Embryonic facial prominence (tissue), 1 donor: ENCODE data around the gene SYT2.
"Not testable (repeated sequence)": the region's sequence is repeated elsewhere in the genome, so short reads cannot be mapped to it uniquely, and the experiment has no call there.

Experiments used
- DNase-seq: peaks from one replicate; pipeline ENCODE4 v3.0.0-alpha.2; 2016; ENCODE audit errors: extremely low spot score

Gene SYT2

DNA sequence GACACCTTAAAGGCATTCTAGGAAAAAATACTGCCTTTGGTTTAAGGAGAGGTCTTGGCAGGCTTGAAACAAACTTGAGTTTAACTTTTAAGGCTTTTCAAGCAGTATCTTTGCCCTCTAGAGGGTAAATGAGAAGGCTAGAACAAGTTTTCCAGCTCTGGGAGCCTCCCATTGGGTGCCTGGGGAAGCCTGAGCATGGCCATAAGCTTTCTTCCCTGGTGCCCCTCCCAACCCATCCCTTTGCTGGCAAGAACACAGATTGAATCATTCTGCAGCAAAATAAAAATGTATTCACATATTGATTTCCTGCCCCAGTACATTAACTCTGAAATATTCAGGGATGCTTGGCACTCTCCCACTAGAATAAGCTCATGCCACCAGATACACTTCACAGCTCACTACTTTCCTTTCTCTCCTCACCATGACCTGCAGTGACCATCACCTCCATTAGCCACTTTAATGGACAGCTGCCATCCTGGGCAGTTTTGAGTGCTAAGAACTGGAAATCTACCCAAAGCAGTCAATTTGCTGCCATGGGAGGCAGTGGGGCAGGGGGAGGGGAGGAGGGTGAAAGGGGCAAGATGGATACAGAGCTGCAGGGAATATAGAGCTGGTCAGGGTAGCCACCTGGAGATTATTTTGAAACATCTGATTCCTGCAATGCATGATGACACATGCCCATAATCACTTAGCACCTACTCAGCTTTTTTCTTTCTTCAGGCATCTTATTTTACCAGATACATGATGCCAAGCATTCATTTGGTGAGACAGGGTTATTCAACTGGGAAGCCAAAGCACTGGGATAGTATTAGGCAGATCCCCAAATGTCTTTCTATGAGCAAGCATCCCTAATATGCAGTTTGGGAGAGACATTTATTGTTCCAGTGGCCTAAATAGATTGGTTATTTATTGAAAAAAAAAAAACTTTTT, 140.6 kb downstream of the SYT2 start:
- DNase-seq = no peak

DNA sequence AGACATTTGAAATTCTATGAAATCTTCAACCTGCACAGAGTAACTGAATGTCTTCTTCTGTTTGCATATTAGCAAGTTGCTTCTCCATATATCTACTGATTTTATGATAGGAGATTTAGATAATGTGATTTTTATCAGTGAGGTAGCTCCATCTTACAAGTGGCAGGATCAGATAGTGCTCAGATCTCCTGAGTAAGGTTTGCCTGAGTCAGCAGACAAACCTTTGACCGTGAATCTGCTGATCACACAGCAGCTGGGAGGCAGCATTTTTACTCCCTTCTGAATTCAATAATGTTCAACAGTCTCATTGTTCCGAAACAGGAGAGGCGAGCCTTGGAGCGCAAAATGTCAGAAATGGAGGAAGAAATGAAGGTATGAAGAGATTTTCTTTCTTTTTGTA, 141.4 kb downstream of the SYT2 start:
- no peak for DNase-seq

DNA sequence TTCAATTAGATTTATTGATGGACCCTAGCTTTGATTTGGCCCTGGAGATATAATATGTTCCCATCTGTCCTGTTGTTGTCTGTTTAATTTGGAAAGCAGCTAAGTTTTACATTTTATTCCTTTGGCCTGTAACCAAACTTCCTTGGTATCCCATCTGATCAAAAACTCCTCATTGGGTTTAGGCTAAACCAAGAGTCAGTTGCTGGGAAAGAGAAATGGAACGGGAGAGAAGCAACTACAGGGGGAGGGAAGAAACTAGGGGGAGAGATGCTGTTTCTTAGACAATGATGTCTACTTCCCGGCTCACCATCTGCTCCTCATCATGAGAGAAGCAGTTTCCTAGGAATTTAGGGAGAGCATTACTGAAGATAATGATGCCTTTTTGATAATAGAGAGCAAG, 141.8 kb downstream of the SYT2 start:
- DNase-seq = no peak

DNA sequence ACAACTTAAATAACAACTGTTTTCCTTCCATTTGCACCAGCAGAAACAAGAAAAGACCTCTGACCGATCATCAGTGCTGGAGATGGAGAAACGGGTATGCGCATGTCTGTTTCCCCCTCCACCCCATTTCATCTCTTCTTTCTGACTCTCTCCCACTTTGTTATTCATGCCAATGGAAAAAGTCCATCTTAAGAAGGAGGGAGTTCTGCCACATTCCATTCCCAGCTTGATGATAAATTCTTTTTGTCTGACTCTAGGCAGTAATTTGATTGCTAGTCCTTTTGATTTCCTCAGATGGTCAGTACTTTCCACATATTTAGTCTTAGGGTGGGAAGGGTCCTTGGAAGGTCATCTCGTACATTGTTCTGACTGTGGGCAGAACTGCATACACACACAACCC, 142.5 kb downstream of the SYT2 start:
- DNase-seq = no peak

DNA sequence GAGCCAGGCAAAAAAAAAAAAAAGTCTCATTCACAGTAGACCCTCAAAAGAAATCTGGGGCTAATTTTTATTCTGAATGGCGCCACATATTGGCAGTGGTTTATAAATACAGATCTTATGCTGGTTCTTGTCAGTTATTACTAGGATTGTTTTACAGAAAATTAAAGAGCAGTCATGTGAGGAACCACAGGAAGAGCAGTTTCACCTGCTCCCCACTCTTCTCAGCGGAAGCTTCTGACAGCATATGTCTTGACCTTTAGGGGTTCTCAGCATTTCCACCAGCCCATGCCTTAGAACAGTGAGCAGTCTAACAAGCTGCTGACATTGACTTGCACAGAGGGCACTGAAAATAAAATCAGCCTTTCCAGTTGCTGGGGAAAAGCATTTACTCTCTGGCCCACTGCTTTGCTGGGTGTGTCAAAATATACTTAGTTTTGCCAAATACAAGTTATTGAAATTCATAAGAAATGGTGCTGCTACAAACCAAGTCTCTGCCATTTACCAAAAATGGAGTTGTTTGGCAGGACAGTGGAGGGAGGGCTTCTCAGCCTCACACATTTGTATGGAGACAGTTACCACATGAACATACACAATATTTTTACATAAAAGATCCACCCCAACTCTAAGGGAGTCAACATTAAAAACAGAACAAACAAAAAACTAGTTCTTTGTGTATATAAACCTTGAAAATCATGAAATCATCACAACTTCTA, 144.2 kb downstream of the SYT2 start:
- DNase-seq = no peak

DNA sequence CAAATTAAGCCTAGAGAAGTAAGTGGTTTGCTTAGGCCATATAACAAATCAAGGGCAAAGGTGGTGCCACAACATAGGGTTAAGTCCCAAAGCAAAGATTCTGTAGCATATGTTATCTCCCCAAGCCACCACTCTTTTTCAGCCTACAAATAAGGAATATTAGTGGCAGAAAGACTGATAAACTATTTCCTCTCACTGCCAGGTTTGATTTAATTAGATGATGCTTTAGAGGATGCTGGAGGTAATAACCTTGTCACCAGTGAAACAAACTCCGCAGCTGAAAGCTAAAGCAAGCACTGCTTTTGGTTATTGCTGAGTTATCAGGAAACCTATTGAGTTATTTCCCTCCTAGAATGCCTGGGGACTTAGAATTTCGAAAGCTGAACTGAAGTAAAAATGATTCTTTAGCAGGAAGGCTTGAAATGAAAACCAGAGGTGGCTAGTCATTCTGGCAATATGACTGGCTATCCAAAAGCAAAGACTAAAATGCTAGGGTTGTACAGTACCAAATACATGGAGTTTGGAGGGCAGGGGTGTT, 145.2 kb downstream of the SYT2 start:
- DNase-seq = no peak

DNA sequence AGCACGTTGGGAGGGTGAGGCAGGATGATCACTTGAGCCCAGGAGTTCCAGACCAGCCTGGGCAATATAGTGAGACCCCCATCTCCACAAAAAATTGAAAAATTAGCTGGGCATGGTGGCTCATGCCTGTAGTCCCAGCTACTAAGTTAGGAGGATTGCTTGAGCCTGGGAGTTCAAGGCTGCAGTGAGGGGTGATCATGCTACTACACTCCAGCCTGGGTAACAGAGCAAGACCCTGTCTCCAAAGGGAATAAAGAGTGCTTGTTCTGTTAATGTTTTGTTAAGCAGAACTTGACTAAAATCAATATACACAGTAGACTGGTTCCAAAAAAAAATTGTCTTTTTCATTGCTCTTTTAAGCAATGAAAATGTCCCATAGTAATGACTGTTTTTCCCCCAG, 146.4 kb downstream of the SYT2 start:
- no peak for DNase-seq

DNA sequence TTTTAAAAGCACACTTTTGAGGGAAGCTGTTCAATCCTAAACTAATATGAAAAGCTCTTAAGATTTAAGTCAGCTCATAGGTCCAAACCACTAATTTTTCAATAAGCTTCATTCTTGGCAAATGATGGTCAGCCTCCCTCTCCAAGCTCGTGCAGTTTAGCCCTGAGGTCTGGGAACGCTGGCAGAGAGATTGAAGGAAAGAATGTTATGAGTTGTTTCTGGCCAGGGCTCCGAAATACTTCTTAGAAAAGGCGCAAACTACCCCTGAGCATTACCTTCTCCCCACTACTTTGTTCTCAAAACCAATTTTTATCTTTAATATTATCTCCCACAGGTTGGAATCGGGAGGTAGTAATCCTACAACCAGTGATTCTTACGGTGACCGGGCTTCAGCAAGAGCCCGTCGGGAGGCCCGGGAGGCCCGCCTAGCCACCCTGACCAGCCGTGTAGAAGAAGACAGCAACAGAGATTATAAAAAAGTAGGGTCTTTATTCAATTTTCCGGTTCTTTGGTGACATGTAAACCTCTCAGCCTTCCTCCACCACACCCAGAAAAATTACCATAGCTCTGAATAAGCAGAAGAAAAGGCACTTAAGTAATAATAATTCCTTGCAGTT, 147.7 kb downstream of the SYT2 start:
- DNase-seq = no peak

DNA sequence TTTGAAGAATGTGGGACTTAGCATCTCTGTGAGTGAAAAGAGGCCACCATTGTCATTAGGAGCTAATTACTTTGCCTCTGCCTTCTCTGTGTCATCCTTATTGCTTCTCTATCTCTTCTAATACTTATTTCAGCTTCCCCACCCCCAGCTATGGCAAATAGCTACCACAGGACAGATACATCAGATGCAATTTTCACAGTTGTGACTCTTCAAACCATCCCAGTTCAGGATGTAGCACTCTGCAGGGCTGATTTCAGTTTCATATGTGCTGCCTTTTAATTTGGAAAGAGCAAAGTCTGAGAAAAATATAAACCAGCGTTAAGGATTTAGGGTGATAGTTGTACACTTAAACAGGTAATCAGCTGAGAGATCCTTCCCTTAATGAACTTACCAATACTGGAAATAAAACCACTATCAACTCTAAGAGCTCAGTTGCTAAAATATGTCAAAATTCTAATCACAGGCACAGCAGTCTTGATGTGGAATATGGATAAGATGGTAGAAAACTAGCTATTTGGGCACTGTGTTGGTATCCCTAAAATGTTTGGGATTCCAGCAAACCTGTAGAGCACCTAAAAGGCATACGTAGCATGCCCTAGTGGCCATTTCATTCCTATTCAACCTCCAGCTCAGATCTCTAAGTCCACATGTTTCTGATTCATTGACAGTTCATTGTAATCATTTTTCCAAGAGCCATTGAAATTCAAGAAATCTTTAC, 148.4 kb downstream of the SYT2 start:
- no peak for DNase-seq

DNA sequence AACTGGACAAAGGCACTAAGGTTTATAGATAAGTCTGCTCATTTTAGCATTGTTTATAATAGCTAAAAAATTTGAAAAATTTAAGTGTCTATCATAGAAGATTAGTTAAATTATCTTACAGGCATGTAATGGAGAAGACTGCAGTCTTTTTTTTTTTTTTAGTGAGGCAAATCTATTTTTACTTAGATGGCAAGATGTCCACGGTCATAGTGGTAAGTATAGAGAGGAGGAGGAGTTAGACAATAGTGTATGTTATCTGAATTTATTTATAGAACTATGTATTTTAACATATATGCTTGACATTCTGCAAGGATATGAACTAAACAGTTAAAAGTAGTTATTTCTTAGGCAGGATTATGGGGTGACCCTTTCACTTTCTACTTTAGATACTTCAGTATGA, 149.0 kb downstream of the SYT2 start:
- no peak for DNase-seq

DNA sequence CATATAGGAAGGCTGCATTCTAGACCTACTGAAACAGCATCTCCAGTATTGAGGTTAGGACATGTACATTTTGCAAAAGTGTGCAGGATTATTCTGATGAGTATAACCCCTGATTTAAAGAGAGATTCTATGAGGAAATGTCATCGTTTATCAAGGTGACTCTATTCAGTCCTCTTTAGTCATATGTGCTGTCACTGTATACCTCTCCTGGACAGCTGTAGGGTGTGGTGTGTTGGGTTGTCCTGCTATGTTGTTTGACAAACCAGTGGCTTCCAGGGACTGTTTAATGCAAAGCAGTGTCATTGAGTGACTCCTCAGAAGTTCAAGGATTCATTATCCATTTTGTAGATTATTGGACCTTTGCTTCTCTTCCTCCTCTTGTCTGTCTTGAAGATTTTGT, 152.6 kb downstream of the SYT2 start:
- not testable (repeated sequence) for DNase-seq

DNA sequence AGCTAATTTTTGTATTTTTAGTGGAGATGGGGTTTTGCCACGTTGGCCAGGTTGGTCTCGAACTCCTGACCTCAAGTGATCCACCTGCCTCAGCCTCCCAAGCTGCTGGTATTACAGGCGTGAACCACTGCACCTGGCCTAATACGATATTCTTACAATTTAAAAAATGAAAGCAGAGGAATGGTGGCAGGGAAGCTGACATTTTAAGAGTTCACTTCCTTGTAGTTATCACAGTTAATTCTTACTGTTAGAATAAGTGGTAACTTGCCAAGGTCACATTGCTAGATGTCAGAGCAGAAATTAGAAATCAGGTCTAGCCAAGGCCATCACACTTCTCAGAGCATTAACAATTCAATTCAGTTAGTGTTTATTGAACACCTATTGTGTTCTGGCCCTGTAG, 154.2 kb downstream of the SYT2 start:
- DNase-seq = not testable (repeated sequence)

DNA sequence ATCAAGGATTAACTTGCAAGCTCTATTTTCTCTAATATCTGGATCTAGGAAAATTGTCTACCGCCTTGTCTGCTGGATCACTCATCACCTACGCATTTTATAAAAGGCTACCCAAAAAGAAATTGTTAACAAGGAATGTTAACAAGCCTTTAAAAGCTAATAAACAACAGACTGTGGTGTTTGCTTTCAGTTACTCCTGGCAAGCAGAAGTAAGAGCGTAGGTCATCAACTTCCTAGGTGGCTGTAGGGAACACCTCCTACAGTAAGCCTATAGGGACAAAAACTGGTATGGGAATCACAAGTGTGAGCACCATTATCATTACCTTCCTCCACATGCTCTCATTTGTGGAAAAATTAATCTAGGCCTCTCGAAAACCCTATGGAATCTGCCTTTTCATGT, 155.6 kb downstream of the SYT2 start:
- DNase-seq = not testable (repeated sequence)

DNA sequence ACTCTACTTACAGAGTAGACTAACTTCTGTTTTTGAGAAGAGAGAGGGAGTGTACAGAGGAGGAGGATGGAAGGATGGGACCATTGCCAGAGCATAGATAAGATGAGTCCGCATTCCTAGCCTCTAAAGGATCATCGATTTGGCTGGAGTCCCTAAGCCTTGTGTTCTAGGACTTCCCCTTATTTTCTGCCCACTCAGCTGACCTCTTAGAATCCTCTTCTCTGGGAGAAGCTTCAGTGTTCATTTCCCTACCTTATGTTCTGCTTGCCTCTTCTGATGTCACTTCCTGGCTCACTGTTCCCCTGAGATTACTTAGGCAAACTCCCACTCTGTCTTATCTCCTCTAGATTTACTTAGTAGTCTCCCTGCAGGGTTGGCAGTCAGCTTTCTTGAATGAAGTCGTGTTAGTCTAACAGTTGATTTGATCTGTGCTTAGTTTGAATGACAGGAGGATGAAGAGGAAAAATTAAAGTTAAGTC, 156.7 kb downstream of the SYT2 start:
- no peak for DNase-seq

DNA sequence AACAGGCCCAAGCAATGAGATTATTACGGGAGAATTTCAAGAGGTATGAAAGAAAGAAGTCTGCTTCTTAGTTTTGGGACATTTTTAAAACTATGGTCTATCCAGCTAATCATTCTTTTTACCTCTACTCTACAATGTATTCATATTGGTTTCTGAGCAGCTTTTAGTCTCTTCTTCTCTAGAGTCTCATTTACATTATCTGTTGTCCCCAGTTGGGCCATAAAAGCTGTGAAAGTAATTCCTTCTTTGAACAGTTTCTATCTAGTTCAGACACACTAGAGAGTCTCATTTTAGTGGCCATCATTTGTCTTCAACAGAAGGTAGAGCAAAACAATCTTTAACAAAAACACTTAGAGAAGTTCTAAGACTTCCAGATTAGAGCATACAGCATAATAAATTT, 157.2 kb downstream of the SYT2 start:
- not testable (repeated sequence) for DNase-seq

DNA sequence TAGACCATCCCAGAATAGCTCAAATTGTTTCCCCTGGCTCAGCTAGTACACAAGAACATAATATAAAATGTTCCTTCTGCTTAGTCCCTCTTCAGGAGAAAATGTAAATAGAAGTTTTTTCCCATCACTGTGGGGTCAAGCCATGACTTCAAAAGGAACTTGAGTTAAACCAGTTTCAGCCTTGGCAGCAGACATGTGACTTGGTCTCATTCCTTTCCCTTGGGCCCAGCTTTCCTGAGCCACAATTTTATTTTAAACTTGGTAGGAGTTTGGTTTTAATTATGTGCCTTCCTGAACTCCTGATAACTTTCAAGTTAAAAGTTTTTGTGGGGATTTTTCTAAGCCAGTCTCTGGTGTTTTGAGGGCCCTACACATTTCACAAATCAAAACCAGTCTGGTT, 157.6 kb downstream of the SYT2 start:
- not testable (repeated sequence) for DNase-seq

DNA sequence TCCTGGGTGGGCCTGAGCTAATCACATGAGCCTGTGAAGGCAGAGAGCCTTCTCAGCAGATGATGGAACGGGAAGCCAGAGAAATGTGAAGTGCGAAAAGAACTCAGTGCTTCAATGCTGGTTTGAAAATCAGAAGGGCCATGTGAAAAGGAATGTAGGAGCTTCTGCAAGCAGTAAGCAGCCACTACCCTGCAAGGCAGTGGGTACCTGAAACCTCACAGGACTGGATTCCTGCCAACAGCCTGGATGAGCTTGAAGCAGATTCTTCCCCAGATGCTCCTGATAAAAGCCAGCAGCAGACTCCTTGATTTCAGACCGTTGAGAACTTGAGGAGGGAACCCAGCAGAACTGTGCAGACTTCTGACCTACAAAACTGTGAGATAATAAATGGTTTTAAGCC, 158.6 kb downstream of the SYT2 start:
- no peak for DNase-seq

DNA sequence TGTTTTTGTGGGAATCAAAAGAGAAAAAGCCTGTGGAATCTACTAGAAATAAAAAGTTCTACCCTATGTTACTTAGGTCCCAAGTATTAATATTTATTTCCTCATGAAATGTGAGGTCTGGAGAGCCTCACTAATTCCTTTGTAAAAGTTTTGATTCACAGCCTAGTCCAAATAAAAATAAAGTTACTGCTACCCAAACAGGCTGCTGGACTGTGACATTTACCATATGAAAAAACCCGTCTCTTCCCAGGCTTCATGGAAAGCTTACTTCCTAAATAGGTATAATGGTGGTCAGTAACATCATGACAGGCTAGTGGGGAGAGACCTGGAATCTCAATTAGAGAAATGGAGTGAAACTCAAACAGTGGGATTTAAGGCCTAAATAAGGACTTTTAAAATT, 160.2 kb downstream of the SYT2 start:
- not testable (repeated sequence) for DNase-seq

DNA sequence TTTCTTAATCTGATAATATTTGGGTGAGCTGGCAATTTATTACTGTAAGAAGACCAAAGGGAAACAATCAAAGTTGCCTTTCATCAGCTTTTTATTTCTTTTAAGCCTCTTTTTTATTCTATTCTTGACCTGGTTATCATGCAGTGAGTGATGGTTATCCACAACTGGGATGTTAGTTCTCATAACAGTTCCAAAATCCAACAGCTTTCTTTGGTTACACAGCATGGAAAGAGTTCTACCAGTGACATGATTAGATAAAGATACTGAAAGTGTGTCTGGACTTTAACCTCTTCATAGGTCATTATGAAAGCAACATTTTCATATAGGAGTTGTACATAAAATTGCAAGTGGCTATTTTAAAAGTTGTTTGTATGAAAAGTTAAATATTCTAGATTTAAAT, 163.0 kb downstream of the SYT2 start:
- no peak for DNase-seq

DNA sequence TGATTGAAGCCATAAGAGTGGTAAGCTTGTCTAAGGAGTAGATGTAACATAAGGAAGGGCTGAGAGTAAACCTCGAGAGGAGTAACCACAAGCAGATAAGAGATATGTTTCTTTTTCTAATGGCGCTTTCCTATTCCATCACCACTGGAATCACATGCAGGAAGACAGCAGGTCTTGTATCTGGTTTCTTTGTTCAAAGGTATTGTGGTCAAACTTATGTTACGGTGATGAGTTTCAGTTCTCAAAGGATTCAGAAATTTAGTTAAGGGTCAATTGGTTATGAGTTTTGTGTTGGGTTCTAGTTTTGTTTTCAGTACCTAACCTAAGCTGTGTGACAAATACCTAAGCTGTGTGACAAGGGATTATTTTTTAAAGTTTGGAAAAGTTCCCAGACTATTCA, 163.5 kb downstream of the SYT2 start:
- not testable (repeated sequence) for DNase-seq

DNA sequence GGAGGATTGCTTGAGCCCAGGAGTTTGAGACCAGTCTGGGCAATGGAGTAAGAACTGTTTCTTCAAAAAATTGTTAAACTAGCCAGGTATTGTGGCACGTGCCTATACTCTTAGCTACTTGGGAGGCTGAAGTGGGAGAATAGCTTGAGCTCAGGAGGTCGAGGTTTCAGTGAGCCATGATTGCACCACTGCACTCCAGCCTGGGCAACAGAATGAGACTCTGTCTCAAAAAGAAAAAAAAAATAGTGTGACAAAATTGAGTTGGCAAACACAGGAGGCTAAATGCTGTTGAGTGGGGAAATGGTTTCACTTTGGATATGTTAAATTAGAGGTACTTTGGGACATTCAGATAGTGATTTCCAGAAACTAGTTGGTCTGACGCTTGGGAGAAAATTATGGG, 163.9 kb downstream of the SYT2 start:
- DNase-seq = not testable (repeated sequence)
